H9 (cell line): ENCODE results near the gene CDK12. TPM values are rescaled to one million over a fixed set of nuclear protein-coding genes. Genes with fewer than 3 reads are reported as not detected.

Experiments
- DNase-seq: peaks from one replicate; pipeline ENCODE4 v3.0.0-alpha.2; 2017
- H2AFZ ChIP-seq: one replicate; pipeline ENCODE4 v1.6.1; 2013; ENCODE audit warnings: mild to moderate bottlenecking, low read length, control low read depth, moderate library complexity
- H2AK5ac ChIP-seq: 2 replicates; pipeline ENCODE4 v1.6.1; 2013; ENCODE audit warnings: low read length, control low read depth, mixed read lengths; ENCODE audit not compliant: insufficient read length
- H2BK120ac ChIP-seq: one replicate; pipeline ENCODE4 v1.6.1; 2013; ENCODE audit warnings: low read depth, mild to moderate bottlenecking, low read length, control low read depth, inconsistent platforms; ENCODE audit not compliant: poor library complexity, severe bottlenecking
- H2BK12ac ChIP-seq: 2 replicates; pipeline ENCODE4 v1.6.1; 2013; ENCODE audit warnings: low read length, control low read depth, mixed read lengths, low read depth; ENCODE audit not compliant: insufficient read length
- H2BK15ac ChIP-seq: 2 replicates; pipeline ENCODE4 v1.6.1; 2013; ENCODE audit warnings: low read depth, low read length, control low read depth
- H2BK20ac ChIP-seq: one replicate; pipeline ENCODE4 v1.6.1; 2013; ENCODE audit warnings: low read depth, mild to moderate bottlenecking, low read length, control low read depth, inconsistent platforms; ENCODE audit not compliant: poor library complexity, severe bottlenecking
- H2BK5ac ChIP-seq: 2 replicates; pipeline ENCODE4 v1.6.1; 2013; ENCODE audit warnings: low read length, control low read depth, mixed read lengths; ENCODE audit not compliant: insufficient read length
- H3K14ac ChIP-seq: 2 replicates; pipeline ENCODE4 v1.6.1; 2013; ENCODE audit warnings: low read length, control low read depth; ENCODE audit not compliant: insufficient read depth
- H3K18ac ChIP-seq: 2 replicates; pipeline ENCODE4 v1.6.1; 2013; ENCODE audit warnings: low read depth, mild to moderate bottlenecking, mixed read lengths, low read length, control low read depth; ENCODE audit not compliant: insufficient read length
- H3K23ac ChIP-seq: 2 replicates; pipeline ENCODE4 v1.6.1; 2013; ENCODE audit warnings: low read length, control low read depth, mixed read lengths, low read depth; ENCODE audit not compliant: insufficient read length
- H3K23me2 ChIP-seq: 2 replicates; pipeline ENCODE4 v1.6.1; 2013; ENCODE audit warnings: low read depth, mild to moderate bottlenecking, mixed read lengths, low read length, control low read depth; ENCODE audit not compliant: insufficient read length, poor library complexity, severe bottlenecking
- H3K27ac ChIP-seq: 2 replicates; pipeline ENCODE4 v1.5.1; 2013; ENCODE audit warnings: low read length, control low read depth, mixed read lengths, low read depth; ENCODE audit not compliant: insufficient read length
- H3K27me3 ChIP-seq: 2 replicates; pipeline ENCODE4 v1.6.1; 2013; ENCODE audit warnings: low read length, control low read depth, inconsistent platforms; ENCODE audit not compliant: insufficient read depth
- H3K4ac ChIP-seq: 2 replicates; pipeline ENCODE4 v1.6.1; 2013; ENCODE audit warnings: low read depth, mild to moderate bottlenecking, control low read depth, inconsistent platforms, low read length, moderate library complexity
- H3K4me1 ChIP-seq: 2 replicates; pipeline ENCODE4 v1.6.1; 2013; ENCODE audit warnings: low read length, control low read depth, inconsistent platforms; ENCODE audit not compliant: insufficient read depth
- H3K4me2 ChIP-seq: 2 replicates; pipeline ENCODE4 v1.6.1; 2013; ENCODE audit warnings: low read length, control low read depth, mixed read lengths; ENCODE audit not compliant: insufficient read length, insufficient read depth
- H3K56ac ChIP-seq: 2 replicates; pipeline ENCODE4 v1.6.1; 2013; ENCODE audit warnings: low read depth, mild to moderate bottlenecking, mixed read lengths, low read length, control low read depth; ENCODE audit not compliant: insufficient read length
- H3K79me1 ChIP-seq: 2 replicates; pipeline ENCODE4 v1.6.1; 2013; ENCODE audit warnings: low read depth, mild to moderate bottlenecking, moderate library complexity, low read length, control low read depth, inconsistent platforms; ENCODE audit not compliant: insufficient read depth, poor library complexity, severe bottlenecking
- H3K79me2 ChIP-seq: 2 replicates; pipeline ENCODE4 v1.6.1; 2013; ENCODE audit warnings: low read length, control low read depth, inconsistent platforms; ENCODE audit not compliant: insufficient read depth
- H3K9ac ChIP-seq: 2 replicates; pipeline ENCODE4 v1.6.1; 2013; ENCODE audit warnings: low read length, control low read depth, mixed read lengths; ENCODE audit not compliant: insufficient read length; ENCODE audit errors: extremely low read depth
- H3K9me3 ChIP-seq: one replicate; pipeline ENCODE4 v1.6.1; 2013; ENCODE audit warnings: low read depth, low read length, inconsistent platforms; ENCODE audit not compliant: control insufficient read depth
- H3T11ph ChIP-seq: one replicate; pipeline ENCODE4 v1.6.1; 2013; ENCODE audit warnings: mild to moderate bottlenecking, low read length, control low read depth, inconsistent platforms
- H4K20me1 ChIP-seq: one replicate; pipeline ENCODE4 v1.6.1; 2013; ENCODE audit not compliant: control insufficient read depth, insufficient read length, insufficient read depth
- H4K5ac ChIP-seq: 2 replicates; pipeline ENCODE4 v1.6.1; 2013; ENCODE audit warnings: low read depth, mild to moderate bottlenecking, mixed read lengths, low read length, control low read depth; ENCODE audit not compliant: insufficient read length
- H4K8ac ChIP-seq: replicated peaks from 2 replicates; pipeline ENCODE4 v1.6.1; 2013; ENCODE audit warnings: low read length, control low read depth, mixed read lengths, low read depth; ENCODE audit not compliant: insufficient read length
- H4K91ac ChIP-seq: 2 replicates; pipeline ENCODE4 v1.6.1; 2013; ENCODE audit warnings: low read depth, mild to moderate bottlenecking, moderate library complexity, mixed read lengths, low read length, control low read depth; ENCODE audit not compliant: insufficient read length
- H3K27ac Mint-ChIP-seq, 3 experiments: 2 replicates in 2 of 3; 3 replicates in 1 of 3; pipeline ENCODE4 v1.8.0; 2020 to 2021; ENCODE audit warnings: mixed read lengths in 3 of 3, mild to moderate bottlenecking in 1 of 3, moderate library complexity in 1 of 3
- H3K27me3 Mint-ChIP-seq: 2 replicates; pipeline ENCODE4 v1.8.0; 2021; ENCODE audit warnings: low read depth, mild to moderate bottlenecking, moderate library complexity, mixed read lengths
- H3K36me3 Mint-ChIP-seq, 3 experiments: 2 replicates in 2 of 3; 3 replicates in 1 of 3; pipeline ENCODE4 v1.8.0; 2020 to 2021; ENCODE audit warnings: low read depth in 3 of 3, mixed read lengths in 3 of 3; ENCODE audit not compliant: insufficient read depth in 1 of 3
- H3K4me1 Mint-ChIP-seq, 2 experiments: 2 replicates each; pipeline ENCODE4 v1.8.0; 2020; ENCODE audit warnings: mixed read lengths in 2 of 2
- H3K4me3 Mint-ChIP-seq, 2 experiments: 2 replicates in 1 of 2; 3 replicates in 1 of 2; pipeline ENCODE4 v1.8.0; 2020 to 2021; ENCODE audit warnings: mild to moderate bottlenecking in 2 of 2, mixed read lengths in 2 of 2, moderate library complexity in 1 of 2
- H3K9me3 Mint-ChIP-seq, 2 experiments: 2 replicates in 1 of 2; 3 replicates in 1 of 2; pipeline ENCODE4 v1.8.0; 2020; ENCODE audit warnings: mild to moderate bottlenecking in 2 of 2, mixed read lengths in 2 of 2, moderate library complexity in 1 of 2
- WGBS: extraction: QIAGEN DNeasy Blood & Tissue Kit; methylation state at CpG from one replicate; pipeline ENCODE4 v1.1.7; 2013; ENCODE audit warnings: missing lambda C conversion rate, low lambda C conversion rate, mixed read lengths; ENCODE audit not compliant: insufficient read length; ENCODE audit errors: extremely low coverage; 5-methylcytosine and 5-hydroxymethylcytosine counted together
- total RNA-seq: library from RNA; stranded (reverse); gene quantifications from 2 replicates; pipeline ENCODE4 v1.2.1, GENCODE V29; 2021
- TF ChIP-seq, protein P1 (sequence below): fragments of 200-600 bp; sonication (generic); conservative IDR thresholded peaks from 3 replicates; pipeline ENCODE4 v1.8.0; 2021; ENCODE audit warnings: antibody characterized with exemption, mild to moderate bottlenecking

CDK12 gene
- total RNA-seq, 1 experiment from 2014 or later: 87.6 TPM

DNA sequence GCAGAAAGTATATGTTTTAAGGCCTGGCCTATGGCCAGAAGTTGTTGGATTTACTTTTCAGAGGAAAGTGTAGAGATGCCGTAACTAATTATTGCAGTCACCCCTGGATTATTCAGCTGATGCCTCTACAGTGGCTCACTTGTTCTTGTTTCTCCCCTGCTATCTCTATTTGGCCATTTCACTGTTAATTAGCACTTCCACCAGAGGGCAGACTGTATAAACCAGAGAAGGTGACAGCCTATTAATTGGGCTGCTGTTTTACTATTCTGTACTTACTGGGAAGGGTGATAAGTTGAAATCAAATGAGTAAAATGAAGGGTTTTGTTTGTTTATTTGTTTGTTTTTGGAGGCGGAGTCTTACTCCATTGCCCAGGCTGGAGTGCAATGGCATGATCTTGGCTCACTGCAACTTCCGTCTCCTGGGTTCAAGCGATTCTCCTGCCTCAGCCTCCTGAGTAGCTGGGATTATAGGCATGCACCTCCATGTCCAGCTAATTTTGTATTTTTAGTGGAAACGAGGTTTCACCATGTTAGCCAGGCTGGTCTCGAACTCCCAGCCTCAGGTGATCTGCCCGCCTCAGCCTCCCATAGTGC, 66.0 kb downstream of the CDK12 start:
- Mint-ChIP-seq H3K36me3 (peaks cover 21 to 86% (median 79%) of the 10 kb centered on the region in 3 experiments; a peak in 6 of 7 replicates), H3K4me1 (no peaks in the 10 kb centered on the region), H3K27me3 (no peaks in the 10 kb centered on the region), H3K9me3 (no peaks in the 10 kb centered on the region), H3K4me3 (no peak overlapping the region), H3K27ac (peak overlapping the region in 1 of 3 experiments; percentile 14; a peak in 1 of 7 replicates)
- WGBS: no CpG with 5 or more reads among the region's 7 CpGs
- no peak for DNase-seq
- Histone ChIP-seq H3K27ac (no peak overlapping the region), H2BK5ac (no peak overlapping the region), H4K20me1 (no peaks in the 10 kb centered on the region), H3K79me1 (no peaks in the 10 kb centered on the region), H3K27me3 (no peaks in the 10 kb centered on the region), H3K23ac (no peak overlapping the region), H2BK20ac (no peak overlapping the region), H3K56ac (no peak overlapping the region), H2BK15ac (no peak overlapping the region), H4K91ac (no peak overlapping the region), H4K8ac (no peak overlapping the region), H4K5ac (no peak overlapping the region), H2BK120ac (no peak overlapping the region), H3K9me3 (no peaks in the 10 kb centered on the region), H2AK5ac (no peak overlapping the region), H3K18ac (no peak overlapping the region), H3K4ac (no peak overlapping the region), H3K9ac (no peak overlapping the region), H3K14ac (no peak overlapping the region), H3K79me2 (no peaks in the 10 kb centered on the region; the same call in 1 of the 2 replicates), H3K23me2 (no peaks in the 10 kb centered on the region), H3K4me2 (no peak overlapping the region), H2BK12ac (no peak overlapping the region), H2AFZ (no peak overlapping the region), H3K4me1 (no peaks in the 10 kb centered on the region), H3T11ph (no peak overlapping the region)
- TF ChIP-seq, protein P1, sequence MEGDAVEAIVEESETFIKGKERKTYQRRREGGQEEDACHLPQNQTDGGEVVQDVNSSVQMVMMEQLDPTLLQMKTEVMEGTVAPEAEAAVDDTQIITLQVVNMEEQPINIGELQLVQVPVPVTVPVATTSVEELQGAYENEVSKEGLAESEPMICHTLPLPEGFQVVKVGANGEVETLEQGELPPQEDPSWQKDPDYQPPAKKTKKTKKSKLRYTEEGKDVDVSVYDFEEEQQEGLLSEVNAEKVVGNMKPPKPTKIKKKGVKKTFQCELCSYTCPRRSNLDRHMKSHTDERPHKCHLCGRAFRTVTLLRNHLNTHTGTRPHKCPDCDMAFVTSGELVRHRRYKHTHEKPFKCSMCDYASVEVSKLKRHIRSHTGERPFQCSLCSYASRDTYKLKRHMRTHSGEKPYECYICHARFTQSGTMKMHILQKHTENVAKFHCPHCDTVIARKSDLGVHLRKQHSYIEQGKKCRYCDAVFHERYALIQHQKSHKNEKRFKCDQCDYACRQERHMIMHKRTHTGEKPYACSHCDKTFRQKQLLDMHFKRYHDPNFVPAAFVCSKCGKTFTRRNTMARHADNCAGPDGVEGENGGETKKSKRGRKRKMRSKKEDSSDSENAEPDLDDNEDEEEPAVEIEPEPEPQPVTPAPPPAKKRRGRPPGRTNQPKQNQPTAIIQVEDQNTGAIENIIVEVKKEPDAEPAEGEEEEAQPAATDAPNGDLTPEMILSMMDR: peak; percentile 72
